Renal cortex interstitium (tissue), 15 donors: ENCODE results near the gene FGF16. TPM values are rescaled to one million over a fixed set of nuclear protein-coding genes. Genes with fewer than 3 reads are reported as not detected.
"Not testable (repeated sequence)": the region's sequence is repeated elsewhere in the genome, so short reads cannot be mapped to it uniquely, and the experiment has no call there.

Experiments
- DNase-seq, 11 donors: peaks; one replicate each; pipeline ENCODE4 v3.0.0-alpha.2; 2013; ENCODE audit warnings: low read depth in 9 of 11, low spot score in 4 of 11; ENCODE audit errors: extremely low read depth in 1 of 11
- long read RNA-seq, 16 experiments: transcript quantifications; one replicate each; lab custom pipeline, GENCODE V29; 2026
- polyA plus RNA-seq, 3 donors: library from polyadenylated mRNA; unstranded; fragments of 120-200 nt; gene quantifications; one replicate each; pipeline ENCODE4 v1.2.1, GENCODE V29; 2013; ENCODE audit not compliant: insufficient read length in 3 of 3

FGF16 gene
- under 1 TPM in 1 of 3 donors, not detected in 2; 0.22 TPM for polyA plus RNA-seq
- long read RNA-seq, donor 1: 0 reads
- long read RNA-seq, donor 2: 0 reads
- long read RNA-seq, donor 3: 0 reads
- long read RNA-seq, donor 4, partial matches to known transcripts: 0 of 1 reads
- long read RNA-seq, donor 4, other reads (novel, unspliced or antisense): 0 of 1 reads
- long read RNA-seq, donor 5: 0 reads
- long read RNA-seq, donor 6: 0 reads
- long read RNA-seq, donor 7: 0 reads
- long read RNA-seq, donor 8: 0 reads
- long read RNA-seq, donor 9: 0 reads
- long read RNA-seq, donor 10: 0 reads
- long read RNA-seq, donor 11: 0 reads
- long read RNA-seq, donor 12, partial matches to known transcripts: 0 of 1 reads
- long read RNA-seq, donor 12, other reads (novel, unspliced or antisense): 0 of 1 reads
- long read RNA-seq, donor 13: 0 reads
- long read RNA-seq, donor 14: 0 reads
- long read RNA-seq, donor 15: 0 reads
- long read RNA-seq, donor 16, partial matches to known transcripts: 0 of 1 reads
- long read RNA-seq, donor 16, other reads (novel, unspliced or antisense): 0 of 1 reads

DNA sequence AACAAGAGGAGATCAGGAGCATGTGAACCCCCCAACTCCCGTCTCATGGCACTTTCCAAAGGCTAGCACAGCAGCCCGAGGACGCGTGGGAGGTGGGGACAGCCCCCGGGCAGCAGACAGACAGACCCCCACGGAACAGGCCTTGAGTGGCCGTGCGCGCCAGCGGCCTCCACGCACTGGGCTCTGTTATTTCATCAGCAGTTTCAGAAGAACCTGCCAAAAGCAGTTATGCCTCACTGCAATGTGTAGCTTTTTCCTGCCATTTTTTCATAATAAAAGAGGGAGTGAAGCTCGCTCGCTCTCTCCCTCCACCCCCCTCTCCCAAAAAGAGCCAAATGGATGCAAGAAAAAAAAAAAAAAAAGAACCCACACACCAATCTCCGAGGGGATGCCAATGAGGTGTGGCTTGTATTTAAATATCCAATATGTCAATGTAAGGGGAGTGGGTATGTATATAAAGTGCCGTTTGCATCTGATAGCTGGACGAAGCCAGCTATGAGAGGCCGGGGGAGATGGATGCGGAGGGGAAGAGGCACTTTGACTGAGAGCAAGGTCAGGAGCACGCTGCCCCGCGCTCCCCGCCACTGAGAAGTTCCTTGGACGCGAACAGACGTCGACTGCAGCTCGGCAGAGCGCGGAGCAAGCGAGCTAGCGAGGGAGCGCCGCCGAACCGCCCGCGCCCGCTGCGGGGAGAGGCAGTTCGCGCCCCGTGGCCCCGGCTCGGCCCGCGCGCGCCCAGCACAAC is at the start of gene FGF16:
Gene FGF16 (plus strand): TSS at position 482 of the 745 bp plus-strand sequence. CDS start 286 bp downstream, outside the sequence.
- no peak for DNase-seq

- no peak for DNase-seq
Observed at GRCh38 chrX:77398330-77398954, 48.7 kb upstream of the FGF16 start.

DNA sequence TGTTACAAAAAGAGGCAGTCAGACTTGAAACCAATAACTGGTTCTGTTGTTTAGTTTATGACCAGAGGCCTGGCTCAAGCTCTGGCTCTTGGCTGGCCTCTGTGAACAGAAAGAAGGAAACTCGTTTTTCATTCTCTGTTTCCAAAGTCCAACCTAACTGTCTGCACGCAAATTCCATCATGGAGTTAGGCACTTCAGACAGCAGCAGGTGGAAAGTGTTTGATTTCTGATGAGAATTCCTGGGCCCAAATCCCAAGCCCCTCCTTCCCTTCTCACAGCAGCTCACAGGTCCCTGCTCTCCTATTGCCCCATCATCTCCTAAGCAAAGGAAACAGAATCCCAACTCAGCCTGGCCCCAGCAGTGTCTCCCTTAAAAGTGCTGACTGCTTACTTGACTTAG is 42.8 kb upstream of the FGF16 start:
- no peak for DNase-seq

- DNase-seq: not testable (repeated sequence)
Observed at GRCh38 chrX:77407821-77408220, 39.4 kb upstream of the FGF16 start.

DNA sequence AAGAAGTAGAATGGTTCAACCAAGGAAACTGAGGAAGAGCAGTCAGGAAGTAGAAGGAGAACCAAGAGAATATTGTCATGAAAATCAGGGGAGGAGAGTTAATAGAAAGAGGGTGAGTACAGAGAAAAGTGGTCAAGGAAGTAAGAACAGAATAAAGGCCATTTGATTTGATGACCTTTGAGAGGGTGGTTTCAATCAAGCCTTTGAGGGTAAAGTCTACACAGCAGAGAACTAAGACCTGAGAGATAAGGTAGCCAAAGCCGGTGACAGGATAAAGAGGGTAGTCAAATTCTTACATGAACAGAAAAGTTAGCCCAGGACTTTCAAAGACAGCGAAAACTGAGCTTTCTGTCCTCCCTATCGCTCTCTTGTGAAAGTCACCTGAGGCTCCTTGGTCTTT is 34.6 kb upstream of the FGF16 start:
- no peak for DNase-seq

DNA sequence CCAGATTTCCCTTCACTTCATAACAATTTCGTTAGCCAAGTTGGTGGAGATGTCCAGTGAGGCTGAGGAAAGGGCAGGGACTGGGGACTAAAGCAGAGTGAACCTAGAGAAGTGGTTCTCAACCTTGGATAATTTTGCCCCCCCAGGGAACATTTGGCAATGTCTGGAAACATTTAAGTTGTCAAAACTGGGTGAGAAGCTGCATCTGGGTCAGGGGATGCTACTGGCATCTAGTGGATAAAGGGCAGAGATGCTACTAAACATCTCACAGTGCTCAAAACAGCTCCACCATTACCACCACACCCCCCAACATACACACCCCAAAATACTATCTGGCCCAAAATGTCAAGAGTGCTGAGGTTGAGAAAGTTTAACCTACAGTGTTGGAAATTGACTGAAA is 32.0 kb upstream of the FGF16 start:
- no peak for DNase-seq

DNA sequence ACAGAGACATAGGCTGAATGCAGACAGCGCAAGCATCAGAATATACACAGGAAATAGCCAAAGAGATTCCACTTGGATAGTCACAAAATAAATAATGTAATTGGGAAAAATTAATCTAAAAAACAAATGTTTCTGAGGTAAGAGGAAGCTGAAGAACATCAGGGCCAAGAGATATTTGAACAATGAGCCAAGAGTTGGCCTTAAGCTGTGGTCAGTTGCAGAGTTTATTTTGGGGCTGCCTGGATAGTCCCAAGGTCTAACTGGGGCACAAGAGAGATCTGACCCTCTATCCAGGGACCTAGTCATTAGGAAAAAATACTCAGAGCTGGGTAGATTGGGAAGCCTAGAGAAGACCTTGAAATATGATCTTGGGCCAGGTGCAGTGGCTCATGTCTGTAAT is 31.3 kb upstream of the FGF16 start:
- no peak for DNase-seq

- DNase-seq: no peak
Observed at GRCh38 chrX:77422891-77423648, 24.1 kb upstream of the FGF16 start.

DNA sequence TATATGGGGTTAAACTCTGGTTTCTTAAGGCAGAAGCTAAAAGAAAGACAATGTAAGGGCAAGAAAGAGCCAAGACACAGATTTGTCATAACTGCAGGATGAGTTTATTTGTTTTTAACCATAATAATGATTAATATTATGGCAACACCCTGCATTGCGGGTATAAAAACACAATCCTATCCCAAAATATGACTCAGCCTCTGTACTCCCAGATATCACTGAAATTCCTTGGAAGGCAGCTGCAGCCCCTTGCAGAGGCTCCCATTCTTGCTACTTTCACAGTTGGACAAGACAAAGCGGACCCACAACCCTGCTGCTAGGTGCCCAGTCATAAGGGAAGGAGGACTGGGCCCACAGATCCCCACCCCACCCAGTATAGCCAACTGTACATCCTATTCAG is 20.4 kb upstream of the FGF16 start:
- no peak for DNase-seq

GRCh38 chrX:77427611-77428010 is 19.6 kb upstream of the FGF16 start:
- DNase-seq: no peak

DNA sequence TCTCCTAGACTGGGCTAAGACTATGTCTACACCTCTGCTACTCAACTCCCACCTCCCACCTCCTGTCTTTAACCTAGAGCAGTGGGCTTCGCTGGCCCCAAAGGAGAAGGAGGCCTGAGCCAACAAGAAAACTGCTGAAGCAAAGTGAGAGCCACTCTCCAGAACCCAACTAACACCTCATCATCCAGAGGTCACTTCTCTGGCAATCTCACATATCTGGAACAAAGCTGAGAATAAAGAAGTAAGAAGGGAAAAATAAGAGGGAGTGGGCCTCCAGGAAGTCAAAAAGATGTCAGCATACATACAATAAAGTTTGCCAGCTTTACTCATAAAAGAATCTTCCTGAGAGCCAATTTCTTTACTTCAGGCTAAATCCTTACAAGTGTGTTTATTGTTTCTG is 18.6 kb upstream of the FGF16 start:
- DNase-seq: no peak

DNA sequence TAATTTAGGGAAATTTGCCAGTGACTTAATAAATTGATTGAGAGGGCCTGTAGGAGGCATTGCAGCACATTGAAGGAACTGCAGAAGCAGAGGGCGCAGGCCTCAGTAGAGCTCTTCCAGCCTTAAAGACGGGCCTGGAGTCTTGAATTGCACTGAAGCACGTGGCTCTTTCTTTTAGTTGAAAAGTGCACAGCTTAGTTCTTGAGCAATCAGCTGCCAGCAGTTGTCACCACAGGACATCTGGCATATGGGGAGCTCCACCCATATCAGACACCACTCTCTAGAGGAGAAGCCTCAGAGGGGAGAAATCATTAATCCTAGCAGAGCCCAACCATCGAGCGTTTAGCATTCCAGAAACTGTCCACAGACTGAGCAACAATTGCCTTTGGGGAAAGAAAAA is 16.0 kb upstream of the FGF16 start:
- DNase-seq: no peak

DNA sequence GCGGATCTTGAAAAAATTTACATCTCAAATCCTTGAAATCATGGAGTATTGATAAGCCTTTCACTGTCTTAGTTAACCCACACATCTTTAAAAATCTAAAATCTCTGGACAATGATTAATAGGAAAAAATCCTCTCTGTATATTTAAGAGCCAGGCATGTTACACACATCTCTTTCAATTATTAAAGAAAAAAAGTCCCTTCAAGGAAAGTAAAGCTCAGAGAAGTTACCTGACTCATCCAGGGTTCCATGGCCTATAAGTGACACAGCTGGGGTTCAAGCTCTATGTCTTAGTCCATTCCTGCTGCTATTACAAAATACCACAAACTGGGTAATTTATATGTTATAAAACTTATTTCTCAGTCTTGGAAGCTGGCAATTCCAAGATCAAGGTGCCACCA is 14.2 kb upstream of the FGF16 start:
- no peak for DNase-seq

GRCh38 chrX:77434962-77435361 is 12.2 kb upstream of the FGF16 start:
- DNase-seq: no peak

- DNase-seq: no peak
Observed at GRCh38 chrX:77436271-77436670, 10.9 kb upstream of the FGF16 start.

- no peak for DNase-seq
Observed at GRCh38 chrX:77436682-77437081, 10.5 kb upstream of the FGF16 start.

- no peak for DNase-seq
Observed at GRCh38 chrX:77440330-77440729, 6.9 kb upstream of the FGF16 start.

DNA sequence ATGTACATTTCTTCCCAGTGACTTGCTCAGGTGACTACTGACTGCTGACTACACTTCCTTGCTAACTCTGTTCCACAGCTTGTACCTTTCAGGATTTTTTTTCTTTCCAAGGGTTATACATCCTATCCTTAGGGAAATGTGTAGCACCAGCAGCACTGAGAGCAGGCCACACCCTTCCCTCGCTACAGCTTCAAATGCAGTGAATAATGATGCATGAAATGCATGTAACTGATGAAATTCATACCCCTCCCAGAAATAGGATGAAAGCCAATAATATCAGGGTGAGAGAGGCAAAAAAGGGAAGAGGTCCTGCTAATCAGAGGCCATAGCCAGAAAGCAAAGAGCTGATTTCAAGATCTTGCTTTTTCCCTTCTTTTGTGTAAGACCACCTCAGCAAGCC is 6.2 kb upstream of the FGF16 start:
- no peak for DNase-seq

- DNase-seq: no peak
Observed at GRCh38 chrX:77441479-77441878, 5.7 kb upstream of the FGF16 start.
